GM12875 (cell line): ENCODE measurements around the gene MKNK2.

Source experiments
- H3K4me3 ChIP-seq: one replicate; pipeline ENCODE4 v1.5.1; 2011; ENCODE audit warnings: low read depth, low read length, control low read depth
- TF ChIP-seq, protein P1 (sequence below): IDR thresholded peaks from 2 replicates; pipeline ENCODE4 v1.5.1; 2011; ENCODE audit warnings: low read depth, mild to moderate bottlenecking, control low read depth, inconsistent platforms, low read length, moderate library complexity, borderline replicate concordance; ENCODE audit not compliant: insufficient read depth

MKNK2 gene

DNA sequence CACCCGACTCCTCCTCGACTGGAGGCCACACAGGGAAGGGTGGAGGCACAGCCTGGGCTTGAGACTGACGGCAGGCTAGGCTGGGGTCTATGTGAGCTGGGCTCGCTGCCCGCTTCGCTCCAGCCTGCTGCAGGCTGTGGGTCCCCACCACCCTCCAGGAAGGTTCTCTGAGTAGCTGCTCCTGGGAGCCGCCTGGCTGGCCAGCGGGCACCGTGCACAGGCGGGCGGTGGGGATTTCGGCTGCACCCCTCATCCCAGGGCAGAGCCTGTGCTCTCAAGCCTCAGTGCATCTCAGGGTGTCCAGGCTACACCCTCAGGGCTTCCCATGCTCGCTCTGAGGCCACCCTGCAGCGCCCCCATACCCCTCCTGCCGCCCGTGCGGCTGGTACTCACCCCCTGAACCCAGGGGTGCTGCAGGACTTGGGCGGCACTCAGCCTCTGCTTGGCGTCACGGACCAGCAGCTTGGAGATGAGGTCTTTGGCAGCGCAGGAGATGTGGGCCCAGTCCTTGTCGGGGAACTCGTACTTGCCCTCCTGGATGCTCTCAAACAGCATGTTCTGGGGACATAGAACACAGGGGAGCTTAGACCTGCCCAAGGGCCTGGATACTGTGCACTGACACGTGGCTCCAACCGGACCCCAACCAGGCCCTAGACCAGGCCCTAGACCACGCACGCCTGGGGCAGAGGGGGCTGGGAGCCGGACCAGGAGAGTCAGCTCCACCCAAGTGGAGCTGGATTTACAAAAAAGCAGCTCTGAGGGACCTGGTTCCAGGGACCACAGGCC is 10.2 kb downstream of the MKNK2 start:
- no peak overlapping the region for H3K4me3 ChIP-seq

DNA sequence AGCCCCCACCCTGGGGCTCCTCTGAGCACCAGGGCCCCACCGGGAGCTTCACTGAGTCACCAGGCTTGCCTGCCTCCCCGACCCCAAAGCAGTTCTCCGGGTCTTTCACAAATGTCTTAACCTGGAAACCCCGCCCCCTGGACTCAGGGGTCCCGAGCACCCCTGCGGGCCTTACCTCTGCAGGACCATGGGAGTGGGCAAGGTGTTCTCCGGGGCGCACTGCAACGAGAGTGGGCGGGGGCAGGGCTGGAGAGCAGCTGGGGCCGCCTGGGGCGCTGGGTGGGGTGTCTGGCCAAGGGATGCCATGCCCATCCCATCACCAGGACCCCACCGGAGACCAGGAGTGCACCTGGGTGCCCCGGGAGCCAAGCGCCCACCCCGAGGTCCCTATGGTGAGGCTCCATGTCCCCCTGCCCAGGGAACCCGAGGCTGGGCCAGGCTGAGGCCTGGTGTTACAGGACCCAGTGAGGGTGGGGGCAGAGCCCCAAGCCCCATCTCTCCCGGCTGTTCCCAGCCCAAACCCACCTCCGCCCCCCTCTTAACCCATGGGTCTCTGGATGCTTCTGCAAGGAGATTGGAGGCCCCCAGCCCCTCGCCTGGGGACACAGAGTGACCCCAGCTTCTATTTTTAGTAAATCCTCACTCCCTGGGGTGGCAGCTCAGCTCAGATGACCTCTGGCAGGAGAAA is 10.9 kb downstream of the MKNK2 start:
- no peak overlapping the region for H3K4me3 ChIP-seq
- TF ChIP-seq, protein P1, sequence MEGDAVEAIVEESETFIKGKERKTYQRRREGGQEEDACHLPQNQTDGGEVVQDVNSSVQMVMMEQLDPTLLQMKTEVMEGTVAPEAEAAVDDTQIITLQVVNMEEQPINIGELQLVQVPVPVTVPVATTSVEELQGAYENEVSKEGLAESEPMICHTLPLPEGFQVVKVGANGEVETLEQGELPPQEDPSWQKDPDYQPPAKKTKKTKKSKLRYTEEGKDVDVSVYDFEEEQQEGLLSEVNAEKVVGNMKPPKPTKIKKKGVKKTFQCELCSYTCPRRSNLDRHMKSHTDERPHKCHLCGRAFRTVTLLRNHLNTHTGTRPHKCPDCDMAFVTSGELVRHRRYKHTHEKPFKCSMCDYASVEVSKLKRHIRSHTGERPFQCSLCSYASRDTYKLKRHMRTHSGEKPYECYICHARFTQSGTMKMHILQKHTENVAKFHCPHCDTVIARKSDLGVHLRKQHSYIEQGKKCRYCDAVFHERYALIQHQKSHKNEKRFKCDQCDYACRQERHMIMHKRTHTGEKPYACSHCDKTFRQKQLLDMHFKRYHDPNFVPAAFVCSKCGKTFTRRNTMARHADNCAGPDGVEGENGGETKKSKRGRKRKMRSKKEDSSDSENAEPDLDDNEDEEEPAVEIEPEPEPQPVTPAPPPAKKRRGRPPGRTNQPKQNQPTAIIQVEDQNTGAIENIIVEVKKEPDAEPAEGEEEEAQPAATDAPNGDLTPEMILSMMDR = no peak

More for the DNA sequence above, 10.2 kb downstream of the MKNK2 start:
- TF ChIP-seq, protein P1 = no peak

DNA sequence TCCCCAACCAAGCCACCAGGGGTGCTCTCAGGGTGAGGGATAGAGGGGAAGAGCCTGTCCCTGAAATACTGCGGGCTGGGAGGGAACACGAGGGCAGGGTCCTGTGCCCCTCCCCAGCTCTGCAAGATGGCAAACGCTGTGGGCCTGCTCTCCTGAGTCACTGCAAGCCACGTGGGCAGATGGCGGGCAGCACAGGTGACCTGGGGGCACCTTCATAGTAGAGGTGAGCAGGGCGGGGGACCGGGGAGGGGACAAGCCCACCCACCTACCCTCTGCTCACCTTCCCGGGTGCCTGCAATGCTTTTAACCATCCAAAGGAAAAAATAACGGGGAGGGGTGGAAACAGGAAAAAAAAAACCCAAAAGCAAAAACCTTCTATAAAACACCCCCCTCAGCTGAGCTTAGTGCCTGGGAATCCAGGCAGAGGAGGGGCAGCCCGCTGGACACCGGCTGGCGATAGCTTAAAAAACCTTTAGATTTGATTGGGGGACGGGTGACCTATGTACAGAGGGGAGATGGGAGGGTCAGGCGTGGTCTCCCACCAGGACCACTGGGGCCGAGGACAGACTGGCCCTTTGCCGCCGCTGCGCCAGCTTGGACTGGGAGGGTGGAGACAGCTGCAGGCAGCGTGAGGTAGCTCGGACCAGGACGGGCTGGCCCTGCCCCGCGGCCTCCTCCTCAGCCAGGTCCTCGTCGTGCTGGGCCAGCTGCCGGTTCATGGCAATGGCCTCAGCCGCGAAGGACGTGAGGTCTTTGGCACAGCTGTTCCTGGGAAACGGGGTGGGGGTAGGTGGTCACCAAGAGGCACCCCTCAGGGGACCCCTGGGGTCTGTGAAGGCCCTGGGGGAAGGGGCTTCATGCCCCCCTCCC is 11.7 kb downstream of the MKNK2 start:
- TF ChIP-seq, protein P1 = no peak
- no peak overlapping the region for H3K4me3 ChIP-seq

DNA sequence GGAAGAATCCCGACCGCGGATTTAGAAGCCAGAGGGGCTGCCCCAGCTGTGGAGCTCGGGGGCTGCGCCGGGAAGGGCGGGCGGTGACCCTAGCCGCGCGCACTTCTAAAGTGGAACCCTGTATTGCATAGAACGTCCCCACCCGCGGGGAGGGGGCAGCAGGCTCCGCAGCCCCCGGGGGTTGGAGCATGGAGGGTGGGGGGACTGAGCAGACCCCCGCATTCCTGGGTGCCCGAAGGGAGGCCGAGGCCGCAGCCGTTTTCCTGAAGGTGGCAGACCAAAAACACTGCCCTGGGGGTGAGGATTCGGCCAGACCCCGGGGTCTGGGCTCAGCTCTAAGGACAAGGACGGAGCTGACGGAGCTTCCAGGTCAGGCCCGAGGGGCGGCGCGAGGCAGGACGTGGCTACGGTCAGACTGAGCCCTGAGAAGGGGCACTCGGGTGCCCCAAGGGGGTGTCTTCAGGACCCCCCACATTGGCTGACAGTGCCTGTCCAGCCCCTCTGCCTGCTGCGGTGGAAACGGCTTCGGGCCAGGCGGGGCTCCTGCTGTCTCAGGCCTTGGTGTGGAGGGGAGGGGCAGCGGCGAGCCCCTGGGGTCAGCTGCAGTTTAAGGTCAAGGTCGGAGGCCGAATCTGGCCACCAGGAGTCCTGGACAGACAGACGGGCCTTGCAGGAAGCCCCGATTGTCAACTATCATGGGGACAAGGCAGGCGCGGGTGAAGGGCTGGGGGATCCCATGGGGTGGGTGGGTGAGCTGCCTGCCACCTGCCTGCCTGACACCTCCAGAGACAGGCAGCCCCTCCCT is 12.6 kb downstream of the MKNK2 start:
- TF ChIP-seq, protein P1 = no peak
- H3K4me3 ChIP-seq = no peak overlapping the region

DNA sequence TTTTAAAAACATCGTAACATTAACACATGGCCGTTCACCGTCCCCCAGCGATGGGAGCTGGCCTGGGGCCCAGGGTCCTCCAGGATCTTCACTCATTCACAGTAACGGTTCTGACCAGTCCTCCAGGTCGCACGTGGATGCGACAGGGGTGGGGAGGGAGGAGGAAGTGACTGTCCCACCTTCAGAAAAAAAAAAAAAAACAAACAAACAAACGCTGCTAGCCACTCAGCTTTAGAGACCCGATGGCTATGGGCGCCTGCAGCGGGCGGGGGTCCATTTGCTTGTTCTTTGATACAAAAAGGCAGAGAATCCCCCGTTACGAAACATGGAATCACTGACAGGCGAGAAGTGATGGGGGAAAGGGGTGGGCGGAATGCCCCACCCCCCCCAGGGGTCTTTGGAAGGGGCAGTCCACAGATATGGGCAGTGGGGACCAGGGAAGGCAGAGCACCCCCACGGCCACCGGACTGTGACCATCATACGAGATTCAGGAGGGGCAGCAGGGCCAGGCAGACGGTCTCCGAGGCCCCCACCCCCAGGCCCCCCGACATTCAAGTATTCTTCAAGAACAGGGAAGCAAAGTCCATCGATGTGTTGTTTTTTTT is 13.3 kb downstream of the MKNK2 start:
- H3K4me3 ChIP-seq = no peak overlapping the region
- TF ChIP-seq, protein P1 = no peak

DNA sequence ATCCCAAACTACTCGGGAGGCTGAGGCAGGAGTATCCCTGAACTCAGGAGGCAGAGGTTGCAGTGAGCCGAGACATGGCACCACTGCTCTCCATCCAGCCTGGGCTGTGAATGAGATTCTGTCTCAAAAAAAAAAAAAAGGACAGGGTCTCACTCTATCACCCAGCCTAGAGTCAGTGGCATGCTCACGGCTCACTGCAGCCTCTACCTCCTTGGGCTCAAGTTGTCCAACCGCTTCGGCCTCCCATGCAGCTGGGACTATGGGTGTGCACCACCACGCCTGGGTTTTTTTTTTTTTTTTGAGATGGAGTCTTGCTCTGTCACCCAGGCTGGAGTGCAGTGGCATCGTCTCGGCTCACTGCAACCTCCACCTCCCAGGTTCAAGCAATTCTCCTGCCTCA is 14.6 kb downstream of the MKNK2 start:
- H3K4me3 ChIP-seq = no peak overlapping the region
- TF ChIP-seq, protein P1 = no peak
